GM18858 (cell line): Measurements from ENCODE around the gene EPB41L4A.
A peak's percentile ranks its signal among the peaks of the same experiment; 100 is the strongest.

ENCODE experiments used
- ATAC-seq: cut with Tn5 transposase; IDR thresholded peaks from one replicate; pipeline ENCODE4 v1.9.1; 2021; ENCODE audit not compliant: unreplicated experiment

EPB41L4A gene

GRCh38 chr5:112355058-112355685 is 63.9 kb downstream of the EPB41L4A start:
- no peak for ATAC-seq

GRCh38 chr5:112353678-112354077 is 65.4 kb downstream of the EPB41L4A start:
- no peak for ATAC-seq

- ATAC-seq: no peak
Measured at GRCh38 chr5:112351225-112351624, 67.9 kb downstream of the EPB41L4A start.

- no peak for ATAC-seq
Measured at GRCh38 chr5:112350626-112351025, 68.5 kb downstream of the EPB41L4A start.

- no peak for ATAC-seq
Measured at GRCh38 chr5:112349371-112349770, 69.7 kb downstream of the EPB41L4A start.

- no peak for ATAC-seq
Measured at GRCh38 chr5:112348915-112349314, 70.2 kb downstream of the EPB41L4A start.

GRCh38 chr5:112348387-112348786 is 70.7 kb downstream of the EPB41L4A start:
- ATAC-seq: no peak

- peak; percentile 61 for ATAC-seq
Measured at GRCh38 chr5:112346411-112347044, 72.5 kb downstream of the EPB41L4A start.

GRCh38 chr5:112344540-112344939 is 74.5 kb downstream of the EPB41L4A start:
- ATAC-seq: no peak

- ATAC-seq: no peak
Measured at GRCh38 chr5:112342389-112342788, 76.7 kb downstream of the EPB41L4A start.

- no peak for ATAC-seq
Measured at GRCh38 chr5:112339761-112340160, 79.3 kb downstream of the EPB41L4A start.

- ATAC-seq: no peak
Measured at GRCh38 chr5:112338681-112339337, 80.3 kb downstream of the EPB41L4A start.

- ATAC-seq: no peak
Measured at GRCh38 chr5:112333331-112333781, 85.7 kb downstream of the EPB41L4A start.

GRCh38 chr5:112331892-112332291 is 87.2 kb downstream of the EPB41L4A start:
- ATAC-seq: no peak

- peak; percentile 89 for ATAC-seq
Measured at GRCh38 chr5:112329419-112330090, 89.5 kb downstream of the EPB41L4A start.

GRCh38 chr5:112323166-112323565 is 95.9 kb downstream of the EPB41L4A start:
- ATAC-seq: no peak

GRCh38 chr5:112320408-112320807 is 98.7 kb downstream of the EPB41L4A start:
- no peak for ATAC-seq

GRCh38 chr5:112318346-112318745 is 100.7 kb downstream of the EPB41L4A start:
- no peak for ATAC-seq

- ATAC-seq: no peak
Measured at GRCh38 chr5:112317866-112318265, 101.2 kb downstream of the EPB41L4A start.

GRCh38 chr5:112316731-112317130 is 102.3 kb downstream of the EPB41L4A start:
- ATAC-seq: no peak

GRCh38 chr5:112316006-112316405 is 103.1 kb downstream of the EPB41L4A start:
- ATAC-seq: no peak
